ENCODE measurements around the gene SMG7. TPM values are rescaled to one million over a fixed set of nuclear protein-coding genes. Genes with fewer than 3 reads are reported as not detected.

SMG7 gene
- polyA plus RNA-seq, 1 experiment = 35.1 TPM

GRCh38 chr1:183572721-183573120 is 100.4 kb downstream of the SMG7 start:
- DNase-seq (ENCODE audit: low read depth, low spot score) = no peak
- H3K27ac ChIP-seq (ENCODE audit: low read depth, low read length) = no peak overlapping the region
- no peak overlapping the region for H3K4me3 ChIP-seq (ENCODE audit: low read depth, low read length)
- TF ChIP-seq CTCF (IDR thresholded peaks at IDR 0.05; ENCODE audit: low read depth, low read length) = no peak
- ChIA-PET CTCF (no interaction called here), POLR2A (no interaction called here)
- H3K9me3 ChIP-seq (ENCODE audit: control insufficient read depth, insufficient read depth, low read length) = peaks cover 3% of the 10 kb centered on the region; the same call in 1 of the 2 replicates
- H3K27me3 ChIP-seq (ENCODE audit: control insufficient read depth, insufficient read depth, low read length) = peaks cover 3% of the 10 kb centered on the region

- Histone ChIP-seq H3K9me3 (ENCODE audit: control insufficient read depth, insufficient read depth, low read length) (no peaks in the 10 kb centered on the region), H3K27ac (ENCODE audit: low read depth, low read length) (no peak overlapping the region), H3K4me3 (ENCODE audit: low read depth, low read length) (no peak overlapping the region), H3K27me3 (ENCODE audit: control insufficient read depth, insufficient read depth, low read length) (peaks cover 3% of the 10 kb centered on the region)
- no peak for DNase-seq (ENCODE audit: low read depth, low spot score)
- CTCF ChIA-PET = no interaction called here
- TF ChIP-seq CTCF (IDR thresholded peaks at IDR 0.05; ENCODE audit: low read depth, low read length) = no peak
- POLR2A ChIA-PET = no interaction called here
These were observed 103.3 kb downstream of the SMG7 start for GRCh38 chr1:183575606-183576005.

GRCh38 chr1:183576537-183576936 is 104.2 kb downstream of the SMG7 start:
- DNase-seq (ENCODE audit: low read depth, low spot score) = no peak
- Histone ChIP-seq H3K4me3 (ENCODE audit: low read depth, low read length) (no peak overlapping the region), H3K9me3 (ENCODE audit: control insufficient read depth, insufficient read depth, low read length) (no peaks in the 10 kb centered on the region), H3K27me3 (ENCODE audit: control insufficient read depth, insufficient read depth, low read length) (peaks cover 3% of the 10 kb centered on the region), H3K27ac (ENCODE audit: low read depth, low read length) (no peak overlapping the region)
- ChIA-PET CTCF (no interaction called here), POLR2A (no interaction called here)
- no peak for TF ChIP-seq CTCF (IDR thresholded peaks at IDR 0.05; ENCODE audit: low read depth, low read length)

- TF ChIP-seq CTCF (IDR thresholded peaks at IDR 0.05; ENCODE audit: low read depth, low read length) = no peak
- no peak overlapping the region for H3K27ac ChIP-seq (ENCODE audit: low read depth, low read length)
- H3K4me3 ChIP-seq (ENCODE audit: low read depth, low read length) = no peak overlapping the region
- CTCF ChIA-PET = no interaction called here
- POLR2A ChIA-PET = no interaction called here
- no peak for DNase-seq (ENCODE audit: low read depth, low spot score)
- peaks cover 3% of the 10 kb centered on the region for H3K27me3 ChIP-seq (ENCODE audit: control insufficient read depth, insufficient read depth, low read length)
- H3K9me3 ChIP-seq (ENCODE audit: control insufficient read depth, insufficient read depth, low read length) = peaks cover 3% of the 10 kb centered on the region; the same call in 1 of the 2 replicates
These were observed 105.7 kb downstream of the SMG7 start for GRCh38 chr1:183577897-183578465.

- ChIA-PET POLR2A (no interaction called here), CTCF (no interaction called here)
- Histone ChIP-seq H3K4me3 (ENCODE audit: low read depth, low read length) (no peak overlapping the region), H3K9me3 (ENCODE audit: control insufficient read depth, insufficient read depth, low read length) (peaks cover 3% of the 10 kb centered on the region; the same call in 1 of the 2 replicates), H3K27ac (ENCODE audit: low read depth, low read length) (no peak overlapping the region), H3K27me3 (ENCODE audit: control insufficient read depth, insufficient read depth, low read length) (peaks cover 3% of the 10 kb centered on the region)
- no peak for TF ChIP-seq CTCF (IDR thresholded peaks at IDR 0.05; ENCODE audit: low read depth, low read length)
- no peak for DNase-seq (ENCODE audit: low read depth, low spot score)
These were observed 106.6 kb downstream of the SMG7 start for GRCh38 chr1:183578856-183579255.
